WERI-Rb-1 (cell line): Measurements from ENCODE around the gene NPNT.

Source experiments
- DNase-seq: peaks from one replicate; pipeline ENCODE4 v3.0.0-alpha.2; 2020
- H3K27ac ChIP-seq: fragments of 250-450 bp; sonication (Bioruptor Pico); 2 replicates; pipeline ENCODE4 v1.5.1; 2020; ENCODE audit warnings: mild to moderate bottlenecking, moderate library complexity
- H3K27me3 ChIP-seq: fragments of 250-450 bp; sonication (Bioruptor Pico); 2 replicates; pipeline ENCODE4 v1.5.1; 2021; ENCODE audit warnings: mild to moderate bottlenecking, low read depth, moderate library complexity; ENCODE audit not compliant: insufficient read depth, severe bottlenecking
- H3K36me3 ChIP-seq: fragments of 250-450 bp; sonication (Bioruptor Pico); 2 replicates; pipeline ENCODE4 v1.5.1; 2020; ENCODE audit warnings: mild to moderate bottlenecking, moderate library complexity
- H3K4me3 ChIP-seq: 2 replicates; pipeline ENCODE4 v1.5.1; 2011; ENCODE audit warnings: low read depth, mild to moderate bottlenecking, control low read depth, low read length
- H3K9me3 ChIP-seq: fragments of 250-450 bp; sonication (Bioruptor Pico); 2 replicates; pipeline ENCODE4 v1.5.1; 2021; ENCODE audit warnings: mild to moderate bottlenecking, moderate library complexity; ENCODE audit not compliant: severe bottlenecking
- TF ChIP-seq, protein P1 (sequence below): IDR thresholded peaks from 2 replicates; pipeline ENCODE4 v1.5.1; 2011; ENCODE audit warnings: low read depth, mild to moderate bottlenecking, control low read depth, inconsistent platforms, low read length

Gene NPNT

DNA sequence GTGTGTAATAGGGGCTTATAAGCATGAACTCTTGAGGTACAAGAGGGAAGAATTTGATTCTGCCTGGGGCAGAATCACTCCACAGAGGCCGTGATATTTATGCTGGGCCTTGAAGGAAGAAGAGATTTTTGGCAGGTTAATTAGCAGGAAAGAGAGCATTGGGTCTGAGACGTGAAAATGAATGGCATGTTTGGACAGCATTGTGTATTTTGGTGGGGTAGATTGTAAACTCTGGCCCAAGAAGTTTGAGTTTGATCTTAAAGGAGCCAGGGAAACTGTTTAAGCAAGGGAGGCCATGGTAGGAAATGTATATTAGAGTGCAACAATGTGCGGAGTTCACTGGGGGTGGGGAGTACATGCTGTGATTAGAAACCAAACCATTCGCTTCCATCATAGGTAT, 62.4 kb downstream of the NPNT start:
- H3K4me3 ChIP-seq: no peak overlapping the region
- no peaks in the 10 kb centered on the region for H3K36me3 ChIP-seq
- H3K27ac ChIP-seq: no peak overlapping the region
- H3K9me3 ChIP-seq: no peaks in the 10 kb centered on the region
- DNase-seq: no peak
- TF ChIP-seq, protein P1, sequence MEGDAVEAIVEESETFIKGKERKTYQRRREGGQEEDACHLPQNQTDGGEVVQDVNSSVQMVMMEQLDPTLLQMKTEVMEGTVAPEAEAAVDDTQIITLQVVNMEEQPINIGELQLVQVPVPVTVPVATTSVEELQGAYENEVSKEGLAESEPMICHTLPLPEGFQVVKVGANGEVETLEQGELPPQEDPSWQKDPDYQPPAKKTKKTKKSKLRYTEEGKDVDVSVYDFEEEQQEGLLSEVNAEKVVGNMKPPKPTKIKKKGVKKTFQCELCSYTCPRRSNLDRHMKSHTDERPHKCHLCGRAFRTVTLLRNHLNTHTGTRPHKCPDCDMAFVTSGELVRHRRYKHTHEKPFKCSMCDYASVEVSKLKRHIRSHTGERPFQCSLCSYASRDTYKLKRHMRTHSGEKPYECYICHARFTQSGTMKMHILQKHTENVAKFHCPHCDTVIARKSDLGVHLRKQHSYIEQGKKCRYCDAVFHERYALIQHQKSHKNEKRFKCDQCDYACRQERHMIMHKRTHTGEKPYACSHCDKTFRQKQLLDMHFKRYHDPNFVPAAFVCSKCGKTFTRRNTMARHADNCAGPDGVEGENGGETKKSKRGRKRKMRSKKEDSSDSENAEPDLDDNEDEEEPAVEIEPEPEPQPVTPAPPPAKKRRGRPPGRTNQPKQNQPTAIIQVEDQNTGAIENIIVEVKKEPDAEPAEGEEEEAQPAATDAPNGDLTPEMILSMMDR: no peak
- H3K27me3 ChIP-seq: no peaks in the 10 kb centered on the region

DNA sequence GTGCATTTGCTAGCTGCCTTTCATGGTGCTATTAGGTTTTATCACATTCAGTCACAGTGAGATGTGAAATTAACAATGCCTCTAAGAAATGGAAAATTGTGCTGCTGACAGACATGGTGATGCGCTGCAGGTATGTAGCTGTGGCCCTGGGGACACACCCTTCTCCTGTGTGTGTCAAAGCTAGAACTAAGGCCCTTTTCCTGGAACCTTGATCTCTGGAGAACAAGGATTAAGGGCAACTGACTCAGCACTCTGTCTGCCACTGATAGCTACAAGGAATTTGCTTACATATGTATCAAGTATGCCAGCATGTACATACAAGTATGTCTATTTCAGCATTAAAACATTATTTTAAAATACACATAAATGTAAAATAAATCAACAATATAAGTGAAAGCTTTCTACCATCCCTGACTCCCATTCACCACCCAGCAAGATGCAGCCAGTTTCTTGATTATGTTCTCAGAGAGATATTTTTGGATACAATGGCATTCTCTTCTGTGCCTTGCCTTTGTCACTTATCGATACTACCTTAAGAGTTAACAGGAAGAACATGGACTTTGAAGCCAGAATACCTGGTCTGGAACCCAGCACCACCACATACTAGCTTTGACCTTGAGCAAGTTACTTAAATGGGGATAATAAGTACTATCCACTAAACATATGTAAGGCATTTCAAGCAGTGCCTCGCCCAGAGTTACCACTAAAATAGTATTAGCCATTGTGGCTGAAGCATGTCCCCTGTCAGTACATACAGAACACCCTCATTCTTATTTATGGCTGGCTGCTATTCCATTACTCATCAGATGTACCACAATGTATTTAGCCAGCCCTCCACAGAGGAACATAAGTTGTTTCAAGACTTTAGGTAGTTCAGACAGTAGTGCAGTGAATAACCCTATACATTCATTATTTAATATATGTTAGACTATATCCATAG, 68.5 kb downstream of the NPNT start:
- DNase-seq: no peak
- TF ChIP-seq, protein P1: no peak

DNA sequence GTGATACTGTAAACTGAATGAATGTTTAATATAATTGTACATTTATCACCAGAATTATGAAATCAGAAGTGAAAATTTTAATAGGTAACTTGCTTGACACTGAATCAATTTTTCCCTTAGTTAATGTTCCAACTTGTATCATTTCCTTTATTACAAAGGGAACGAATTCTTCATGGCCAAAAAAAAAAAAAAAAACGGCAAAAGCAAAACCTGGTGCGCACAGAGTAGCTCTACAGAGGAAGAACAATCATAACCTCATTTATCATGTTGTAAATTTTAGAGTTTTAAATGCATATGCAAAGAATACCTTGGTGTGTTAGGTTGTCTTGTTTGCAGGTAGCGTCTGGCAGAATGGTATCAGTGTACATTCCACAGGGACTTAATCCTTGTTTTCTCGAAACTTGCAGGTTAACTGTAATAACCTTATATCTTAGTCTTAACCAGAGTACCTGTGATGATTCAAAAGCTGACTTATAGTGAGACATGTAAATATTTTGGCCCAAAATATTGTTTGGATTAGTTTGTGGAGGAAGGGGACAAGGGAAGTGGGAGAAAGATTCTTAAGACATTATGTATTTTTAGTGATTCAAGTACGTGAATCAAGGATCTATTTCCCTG, 70.0 kb downstream of the NPNT start:
- no peak for DNase-seq
- H3K9me3 ChIP-seq: no peaks in the 10 kb centered on the region
- H3K36me3 ChIP-seq: no peaks in the 10 kb centered on the region
- TF ChIP-seq, protein P1: no peak
- no peak overlapping the region for H3K27ac ChIP-seq
- H3K4me3 ChIP-seq: no peak overlapping the region
- no peaks in the 10 kb centered on the region for H3K27me3 ChIP-seq

More for the DNA sequence above, 68.5 kb downstream of the NPNT start:
- Histone ChIP-seq H3K36me3 (no peaks in the 10 kb centered on the region), H3K27ac (no peak overlapping the region), H3K9me3 (no peaks in the 10 kb centered on the region), H3K4me3 (no peak overlapping the region), H3K27me3 (no peaks in the 10 kb centered on the region)

DNA sequence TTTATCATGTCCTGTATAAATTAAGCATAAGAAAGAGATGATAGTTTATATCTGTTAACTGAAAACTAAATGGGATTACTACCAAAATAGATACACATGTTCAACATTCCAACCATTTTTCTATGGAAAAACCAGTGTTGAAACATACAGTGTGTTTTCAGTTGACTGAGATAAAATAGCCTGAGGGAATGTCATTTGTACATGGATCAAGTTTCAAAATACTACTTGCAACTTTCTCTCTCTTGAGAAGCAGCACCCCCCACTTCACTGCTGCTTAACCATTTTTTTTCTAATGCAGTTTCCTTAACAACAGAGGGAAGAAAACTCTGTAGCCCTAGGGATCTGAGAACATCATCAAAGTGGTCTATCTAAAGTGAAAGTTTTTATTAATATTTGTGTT, 70.8 kb downstream of the NPNT start:
- Histone ChIP-seq H3K27ac (no peak overlapping the region), H3K36me3 (no peaks in the 10 kb centered on the region), H3K27me3 (no peaks in the 10 kb centered on the region), H3K9me3 (no peaks in the 10 kb centered on the region), H3K4me3 (no peak overlapping the region)
- TF ChIP-seq, protein P1: no peak
- DNase-seq: no peak

DNA sequence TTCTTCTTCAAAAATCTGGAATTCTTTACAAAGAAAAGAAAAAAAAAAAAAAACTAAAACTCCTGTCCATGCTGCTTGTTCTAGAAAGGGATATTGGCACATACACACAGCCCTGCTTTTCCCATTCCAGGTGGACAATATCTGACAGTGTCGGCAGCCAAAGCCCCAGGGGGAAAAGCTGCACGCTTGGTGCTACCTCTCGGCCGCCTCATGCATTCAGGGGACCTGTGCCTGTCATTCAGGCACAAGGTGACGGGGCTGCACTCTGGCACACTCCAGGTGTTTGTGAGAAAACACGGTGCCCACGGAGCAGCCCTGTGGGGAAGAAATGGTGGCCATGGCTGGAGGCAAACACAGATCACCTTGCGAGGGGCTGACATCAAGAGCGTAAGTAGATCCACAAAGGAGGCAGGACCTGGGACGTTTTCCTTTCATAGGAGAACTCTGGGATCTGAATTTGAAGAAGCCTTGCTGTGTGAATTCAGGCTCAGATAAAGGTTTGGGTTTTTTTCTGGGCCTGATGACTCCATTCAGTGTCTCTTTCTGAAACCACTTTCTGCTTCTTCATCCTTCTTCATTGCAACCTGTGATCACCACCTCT, 71.9 kb downstream of the NPNT start:
- Histone ChIP-seq H3K27ac (no peak overlapping the region), H3K36me3 (no peaks in the 10 kb centered on the region), H3K4me3 (no peak overlapping the region), H3K27me3 (no peaks in the 10 kb centered on the region), H3K9me3 (no peaks in the 10 kb centered on the region)
- DNase-seq: no peak
- TF ChIP-seq, protein P1: no peak
